A673 (cell line): Measurements from ENCODE around the gene PRRC2A. TPM values are rescaled to one million over a fixed set of nuclear protein-coding genes. Genes with fewer than 3 reads are reported as not detected.

ENCODE experiments used
- BruUV-seq: library from RNA; stranded (reverse); fragments of 400-500 nt; replicated peaks from 2 replicates; lab custom pipeline; 2021; lab: Mats Ljungman, UMichigan
- CTCF ChIA-PET: fragments of 300-600 bp; sonication (Branson Sonifier 250); formaldehyde crosslinking; loops from one replicate; lab custom pipeline; 2022; ENCODE audit warnings: antibody characterized with exemption; lab: Charles Lee
- POLR2A ChIA-PET: fragments of 300-600 bp; sonication (Branson Sonifier 250); formaldehyde crosslinking; loops from one replicate; lab custom pipeline; 2022; ENCODE audit warnings: antibody characterized with exemption; ENCODE audit not compliant: low non-redundant PET; lab: Charles Lee
- DNase-seq: peaks from one replicate; pipeline ENCODE4 v3.0.0-alpha.2; 2015; ENCODE audit warnings: low spot score
- H3K27ac ChIP-seq: fragments of 200-600 bp; sonication (generic); 2 replicates; pipeline ENCODE4 v1.5.1; 2016; ENCODE audit warnings: mixed run types, low read depth, mild to moderate bottlenecking, mixed read lengths, antibody characterized with exemption, low read length; ENCODE audit not compliant: poor library complexity, severe bottlenecking
- H3K27me3 ChIP-seq: fragments of 200-600 bp; sonication (generic); replicated peaks from 2 replicates; pipeline ENCODE4 v1.6.1; 2017; ENCODE audit warnings: mixed run types, low read depth, mild to moderate bottlenecking, mixed read lengths, antibody characterized with exemption, low read length; ENCODE audit not compliant: insufficient read depth, poor library complexity
- H3K36me3 ChIP-seq: fragments of 200-600 bp; sonication (generic); 2 replicates; pipeline ENCODE4 v1.6.1; 2016; ENCODE audit warnings: mixed run types, mild to moderate bottlenecking, mixed read lengths, antibody characterized with exemption, low read length; ENCODE audit not compliant: insufficient read depth, poor library complexity, severe bottlenecking
- H3K4me1 ChIP-seq: fragments of 200-600 bp; sonication (generic); 2 replicates; pipeline ENCODE4 v1.6.1; 2017; ENCODE audit warnings: mixed run types, mild to moderate bottlenecking, mixed read lengths, antibody characterized with exemption, low read length; ENCODE audit not compliant: insufficient read depth, poor library complexity, severe bottlenecking
- H3K4me3 ChIP-seq: fragments of 200-600 bp; sonication (generic); 2 replicates; pipeline ENCODE4 v1.5.1; 2016; ENCODE audit warnings: low read depth, mixed run types, mild to moderate bottlenecking, mixed read lengths, low read length; ENCODE audit not compliant: poor library complexity, severe bottlenecking
- H3K9me3 ChIP-seq: fragments of 200-600 bp; sonication (generic); 2 replicates; pipeline ENCODE4 v1.6.1; 2016; ENCODE audit warnings: mixed run types, low read depth, mild to moderate bottlenecking, mixed read lengths, antibody characterized with exemption, low read length; ENCODE audit not compliant: poor library complexity, severe bottlenecking
- CTCF ChIP-seq: fragments of 300-800, 200-600 bp; sonication (generic); conservative IDR thresholded peaks from 2 replicates; pipeline ENCODE4 v1.5.1; 2017; ENCODE audit warnings: low read depth, mild to moderate bottlenecking, antibody characterized with exemption, low read length, moderate library complexity, mixed read lengths
- EZH2 ChIP-seq: fragments of 200-600 bp; sonication (generic); IDR thresholded peaks from 2 replicates; pipeline ENCODE4 v1.6.1; 2017; ENCODE audit warnings: borderline replicate concordance, low read depth, mild to moderate bottlenecking, mixed read lengths, antibody characterized with exemption, low read length; ENCODE audit not compliant: poor library complexity, severe bottlenecking
- intact Hi-C: fragments of 100-400 bp; cut with micrococcal nuclease; formaldehyde crosslinking; loops from one replicate; pipeline ENCODE4 v1.10.0; 2022; ENCODE audit not compliant: unreplicated experiment
- total RNA-seq: library from RNA; stranded (reverse); gene quantifications from 2 replicates; pipeline ENCODE4 v1.2.3, GENCODE V29; 2021

Gene PRRC2A
- total RNA-seq, 1 experiment from 2014 or later: 289 TPM

- BruUV-seq: no TSS peak
- POLR2A ChIA-PET: interaction anchor here (0.6 kb wide), 1 partner anchor 21 kb away, joined by 8 read pairs; no protein-coding TSS in a partner anchor
- DNase-seq: no peak
Observed at GRCh38 chr6:31578184-31579118, 42.1 kb upstream of the PRRC2A start.

GRCh38 chr6:31579119-31579505 lies 41.4 kb upstream of the PRRC2A start:
- no peaks in the 10 kb centered on the region for H3K36me3 ChIP-seq
- no peaks in the 10 kb centered on the region for H3K9me3 ChIP-seq
- peaks cover 5% of the 10 kb centered on the region for H3K4me1 ChIP-seq
- no peak overlapping the region for H3K4me3 ChIP-seq
- CTCF ChIA-PET: no interaction called here
- POLR2A ChIA-PET: no interaction called here
- no peak for TF ChIP-seq EZH2
- TF ChIP-seq CTCF: no peak
- no TSS peak for BruUV-seq
- DNase-seq: no peak
- no peaks in the 10 kb centered on the region for H3K27me3 ChIP-seq
- H3K27ac ChIP-seq: no peak overlapping the region
- intact Hi-C loops: no loop called here

More at GRCh38 chr6:31578184-31579118, 42.1 kb upstream of the PRRC2A start:
- H3K9me3 ChIP-seq: no peaks in the 10 kb centered on the region
- no peak overlapping the region for H3K4me3 ChIP-seq
- H3K4me1 ChIP-seq: peaks cover 5% of the 10 kb centered on the region
- H3K27ac ChIP-seq: no peak overlapping the region
- CTCF ChIA-PET: no interaction called here
- H3K36me3 ChIP-seq: no peaks in the 10 kb centered on the region
- no peaks in the 10 kb centered on the region for H3K27me3 ChIP-seq
- intact Hi-C loops: no loop called here
- TF ChIP-seq CTCF (no peak), EZH2 (no peak)

- Histone ChIP-seq H3K4me3 (no peak overlapping the region), H3K27me3 (no peaks in the 10 kb centered on the region), H3K27ac (no peak overlapping the region), H3K9me3 (no peaks in the 10 kb centered on the region), H3K36me3 (no peaks in the 10 kb centered on the region), H3K4me1 (peaks cover 5% of the 10 kb centered on the region)
- CTCF ChIA-PET: interaction anchor here (1.1 to 2.6 kb wide), 3 partner anchors 16 to 84 kb away, joined by 3 to 23 read pairs (median 9); no protein-coding TSS in a partner anchor
- TF ChIP-seq CTCF: no peak
- no peak for TF ChIP-seq EZH2
- POLR2A ChIA-PET: no interaction called here
- intact Hi-C loops: no loop called here
- no peak for DNase-seq
- BruUV-seq: no TSS peak
Observed at GRCh38 chr6:31579546-31580437, 40.7 kb upstream of the PRRC2A start.
